K562 (cell line): Measurements from ENCODE around the gene ATXN3. TPM values are rescaled to one million over a fixed set of nuclear protein-coding genes. Genes with fewer than 3 reads are reported as not detected.

Experiments used
- ATAC-seq: fragments of 200-7000 bp; cut with Tn5 transposase; 3 replicates; pipeline ENCODE4 v1.9.1; 2020; ENCODE audit warnings: moderate library complexity
- BruUV-seq: library from RNA; stranded (reverse); fragments of 400-500 nt; replicated peaks from 2 replicates; lab custom pipeline; 2021; lab: Mats Ljungman, UMichigan
- CTCF ChIA-PET: fragments of 300-600 bp; formaldehyde crosslinking; extraction: SDS; loops from one replicate; lab custom pipeline; 2021; ENCODE audit warnings: low intra/inter-chr PET ratio; lab: Yijun Ruan, JAX
- POLR2A ChIA-PET: fragments of 300-600, 350-650 bp; sonication (Branson Sonifier 250); formaldehyde crosslinking; extraction: SDS; loops from one replicate; lab custom pipeline; 2021; ENCODE audit warnings: antibody characterized with exemption, inconsistent platforms; lab: Yijun Ruan, JAX
- DNase-seq, 4 experiments: peaks; one replicate each; pipeline versions ENCODE4 v3.0.0 to v3.0.0-alpha.2; 2011 to 2018; ENCODE audit warnings: low spot score in 3 of 4, mixed read lengths in 3 of 4; ENCODE audit errors: extremely low read depth in 1 of 4
- FAIRE-seq: peaks from 2 replicates; lab custom pipeline; 2011; peaks lifted over from hg19 to GRCh38; lab: Jason Lieb, UNC
- H2AFZ ChIP-seq: 2 replicates; pipeline ENCODE4 v1.6.0; 2011; ENCODE audit warnings: low read depth, low read length, control low read depth, inconsistent platforms
- H3K27ac ChIP-seq: fragments of 200-600 bp; 3 replicates; pipeline ENCODE4 v1.8.0; 2011; ENCODE audit warnings: low read depth, mild to moderate bottlenecking, control low read depth, inconsistent platforms, low read length, moderate library complexity, mixed read lengths; ENCODE audit errors: extremely low read depth
- H3K27me3 ChIP-seq, 2 experiments: fragments of 300-600 bp in 1 of 2; 2 replicates in 1 of 2; 3 replicates in 1 of 2; pipeline versions ENCODE4 v1.6.0 to v1.8.0; 2011; ENCODE audit warnings: inconsistent platforms in 2 of 2, low read length in 2 of 2, mild to moderate bottlenecking in 1 of 2, mixed read lengths in 1 of 2, moderate library complexity in 1 of 2; ENCODE audit not compliant: control insufficient read depth in 2 of 2, insufficient read depth in 2 of 2
- H3K36me3 ChIP-seq: fragments of 300-600 bp; 3 replicates; pipeline ENCODE4 v1.8.0; 2011; ENCODE audit warnings: mild to moderate bottlenecking, low read length, inconsistent platforms; ENCODE audit not compliant: control insufficient read depth, insufficient read depth
- H3K4me1 ChIP-seq, 2 experiments: fragments of 200-600 bp in 1 of 2; replicated peaks in 1 of 2; 2 replicates in 1 of 2; 3 replicates in 1 of 2; pipeline versions ENCODE4 v1.5.1 to v1.8.0; 2011; ENCODE audit warnings: inconsistent platforms in 2 of 2, low read length in 2 of 2, mild to moderate bottlenecking in 1 of 2, mixed read lengths in 1 of 2, moderate library complexity in 1 of 2; ENCODE audit not compliant: control insufficient read depth in 2 of 2, insufficient read depth in 2 of 2
- H3K4me2 ChIP-seq: 2 replicates; pipeline ENCODE4 v1.6.1; 2011; ENCODE audit warnings: low read length, control low read depth, inconsistent platforms, mixed read lengths; ENCODE audit not compliant: insufficient read depth
- H3K4me3 ChIP-seq: fragments of 200-600 bp; sonication (generic), shearing (Covaris generic); 2 replicates; pipeline ENCODE4 v1.5.1; 2016; ENCODE audit warnings: control low read depth, inconsistent platforms
- H3K79me2 ChIP-seq: fragments of 200-600 bp; 3 replicates; pipeline ENCODE4 v1.8.0; 2011; ENCODE audit warnings: low read length, inconsistent platforms; ENCODE audit not compliant: control insufficient read depth, insufficient read depth
- H3K9ac ChIP-seq, 2 experiments: 2 replicates each; pipeline versions ENCODE4 v1.6.0 to v1.6.1; 2011; ENCODE audit warnings: low read depth in 2 of 2, low read length in 2 of 2, control low read depth in 1 of 2, inconsistent platforms in 1 of 2, mild to moderate bottlenecking in 1 of 2, mixed read lengths in 1 of 2; ENCODE audit not compliant: insufficient read depth in 1 of 2
- H3K9me1 ChIP-seq: one replicate; pipeline ENCODE4 v1.6.0; 2011; ENCODE audit warnings: inconsistent platforms, mild to moderate bottlenecking, low read length, moderate library complexity; ENCODE audit not compliant: control insufficient read depth, insufficient read depth
- H3K9me3 ChIP-seq: replicated peaks from 2 replicates; pipeline ENCODE4 v1.5.1; 2011; ENCODE audit warnings: low read depth, low read length, inconsistent platforms; ENCODE audit not compliant: control insufficient read depth, insufficient read depth
- H4K20me1 ChIP-seq: replicated peaks from 2 replicates; pipeline ENCODE4 v1.6.1; 2011; ENCODE audit warnings: low read length, inconsistent platforms, mixed read lengths; ENCODE audit not compliant: control insufficient read depth, insufficient read depth
- CBFA2T2 ChIP-seq: fragments of 450-650 bp; conservative IDR thresholded peaks from 2 replicates; pipeline ENCODE4 v1.6.1; 2017; ENCODE audit warnings: mild to moderate bottlenecking
- EGR1 ChIP-seq: fragments of 450-650 bp; conservative IDR thresholded peaks from 2 replicates; pipeline ENCODE4 v1.6.1; 2017; ENCODE audit warnings: mild to moderate bottlenecking
- ESRRB ChIP-seq: fragments of 250-450 bp; sonication (Bioruptor Pico); IDR thresholded peaks from 2 replicates; pipeline ENCODE4 v1.5.0; 2020; ENCODE audit warnings: mild to moderate bottlenecking, moderate library complexity, borderline replicate concordance
- FOXK1 ChIP-seq: sonication (generic); formaldehyde crosslinking; IDR thresholded peaks from 2 replicates; pipeline ENCODE4 v1.8.0; 2022; ENCODE audit warnings: missing genetic modification reagents, mild to moderate bottlenecking, borderline replicate concordance
- GTF2F1 ChIP-seq: IDR thresholded peaks from 2 replicates; pipeline ENCODE4 v1.6.1; 2011; ENCODE audit warnings: low read depth, low read length, improper control_type of control experiment
- MAFK ChIP-seq: IDR thresholded peaks from 2 replicates; pipeline ENCODE4 v1.6.1; 2011; ENCODE audit warnings: low read length, improper control_type of control experiment
- MYBL2 ChIP-seq, 2 experiments: fragments of 450-650 bp in 1 of 2; sonication (generic) in 1 of 2; formaldehyde crosslinking in 1 of 2; IDR thresholded peaks; 2 replicates each; pipeline versions ENCODE4 v1.6.1 to v1.8.1; 2017 to 2022; ENCODE audit warnings: borderline replicate concordance in 1 of 2, inconsistent platforms in 1 of 2, low read depth in 1 of 2, mild to moderate bottlenecking in 1 of 2, missing genetic modification reagents in 1 of 2, moderate library complexity in 1 of 2
- NCOA2 ChIP-seq, 2 experiments: fragments of 450-650 bp; IDR thresholded peaks; 2 replicates each; pipeline ENCODE4 v1.6.1; 2018; ENCODE audit warnings: mild to moderate bottlenecking in 2 of 2, moderate library complexity in 1 of 2; ENCODE audit not compliant: partially characterized antibody in 2 of 2
- NR3C1 ChIP-seq: sonication (generic); formaldehyde crosslinking; IDR thresholded peaks from 2 replicates; pipeline ENCODE4 v1.8.1; 2022; ENCODE audit warnings: missing genetic modification reagents
- RBM39 ChIP-seq: fragments of 200-400 bp; formaldehyde crosslinking; optimal IDR thresholded peaks from 2 replicates; pipeline ENCODE3; 2018; ENCODE audit warnings: low read depth, low read length
- ZFPM2 ChIP-seq: fragments of 250-450 bp; sonication (Bioruptor Pico); IDR thresholded peaks from 2 replicates; pipeline ENCODE4 v1.5.1; 2022; ENCODE audit warnings: mild to moderate bottlenecking
- ZNF197 ChIP-seq: fragments of 200-800 bp; sonication (Bioruptor generic); IDR thresholded peaks from 2 replicates; pipeline ENCODE4 v1.6.1; 2016; ENCODE audit warnings: low read depth, missing genetic modification characterization, missing compliant biosample characterization
- in situ Hi-C: fragments of 300-500 bp; cut with MboI; formaldehyde crosslinking; loops from 4 replicates; pipeline ENCODE4 v1.15.0; 2018; ENCODE audit warnings: inconsistent platforms, mixed read lengths
- intact Hi-C: fragments of 100-400 bp; cut with micrococcal nuclease; formaldehyde crosslinking; loops from 2 replicates; pipeline ENCODE4 v1.14.2; 2022
- polyA plus RNA-seq, 8 experiments: library from polyadenylated mRNA; depleted of rRNA in 4 of 8; stranded (reverse) in 5 of 8; unstranded in 3 of 8; fragments of >200 nt; fragmentation: Nextera tagmentation in 2 of 8; fragmentation: Illumina TruSeq in 1 of 8; extraction: Ambion mirVana in 2 of 8; extraction: Trizol in 1 of 8; gene quantifications; 2 replicates each; pipeline versions ENCODE4 v1.2.1 to v1.2.3, GENCODE V29; 2011 to 2014; ENCODE audit warnings: inconsistent platforms in 1 of 8, missing spikeins in 1 of 8
- total RNA-seq, 7 experiments: library from RNA; depleted of rRNA in 6 of 7; stranded (reverse); fragments of >200 nt in 6 of 7; fragmentation: Illumina TruSeq in 2 of 7; extraction: Trizol in 2 of 7; gene quantifications; 2 replicates each; pipeline versions ENCODE4 v1.2.1 to v1.2.3, GENCODE V29; 2011 to 2021; ENCODE audit warnings: low replicate concordance in 1 of 7
- TF ChIP-seq, protein P1 (sequence below), 2 experiments: fragments of 450-650 bp; conservative IDR thresholded peaks; 2 replicates each; pipeline ENCODE4 v1.6.1; 2017; ENCODE audit warnings: mild to moderate bottlenecking in 2 of 2, moderate library complexity in 2 of 2
- TF ChIP-seq, protein P2 (sequence below): IDR thresholded peaks from 2 replicates; pipeline ENCODE4 v1.6.1; 2011; ENCODE audit warnings: borderline replicate concordance, low read depth, mild to moderate bottlenecking, moderate library complexity, low read length; ENCODE audit not compliant: insufficient read depth, poor library complexity, severe bottlenecking
- TF ChIP-seq, protein P3 (sequence below), 2 experiments: fragments of 450-650 bp; IDR thresholded peaks; 2 replicates each; pipeline ENCODE4 v1.6.1; 2018; ENCODE audit warnings: mild to moderate bottlenecking in 2 of 2, low read depth in 1 of 2; ENCODE audit not compliant: partially characterized antibody in 2 of 2

The ATXN3 gene
- total and polyA plus RNA-seq, 9 of the 15 experiments (the other 6 are each of a cell fraction or from before 2014, with no cell fraction given) = 11.3 to 25.0 (median 14.6) TPM

DNA sequence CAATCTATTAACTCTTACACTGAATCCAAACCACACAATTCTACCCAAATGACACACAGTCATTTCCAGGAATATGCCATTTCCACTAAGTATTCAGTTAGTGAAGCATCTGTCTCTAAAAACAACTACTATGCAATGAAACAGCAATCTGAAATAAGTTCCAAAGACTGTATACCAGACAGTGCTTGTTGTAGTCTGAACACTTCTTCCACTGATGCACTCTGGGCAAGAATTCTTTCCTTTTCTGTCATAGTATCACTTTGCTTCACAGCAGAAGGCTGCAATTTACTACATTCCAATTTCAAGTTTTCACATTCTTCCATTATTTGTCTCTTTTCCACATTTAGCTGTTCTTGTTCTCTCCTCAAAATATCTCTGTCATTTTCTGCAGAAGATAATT lies 92.3 kb downstream of the ATXN3 start:
- H3K79me2 ChIP-seq = no peaks in the 10 kb centered on the region
- intact Hi-C loops = no loop called here
- no peak for ATAC-seq
- no peak for DNase-seq
- no peak overlapping the region for H3K4me3 ChIP-seq
- no peaks in the 10 kb centered on the region for H3K9me3 ChIP-seq
- no peaks in the 10 kb centered on the region for H4K20me1 ChIP-seq
- CTCF ChIA-PET = no interaction called here
- H3K4me2 ChIP-seq = no peak overlapping the region
- H3K4me1 ChIP-seq = no peaks in the 10 kb centered on the region
- FAIRE-seq = no peak
- BruUV-seq = no TSS peak
- H3K27me3 ChIP-seq = no peaks in the 10 kb centered on the region
- peaks cover 30% of the 10 kb centered on the region; the same call in 2 of the 3 replicates for H3K36me3 ChIP-seq
- POLR2A ChIA-PET = no interaction called here
- no peak overlapping the region for H2AFZ ChIP-seq
- no peak overlapping the region for H3K27ac ChIP-seq
- H3K9me1 ChIP-seq = no peaks in the 10 kb centered on the region
- in situ Hi-C loops = no loop called here
- no peak overlapping the region for H3K9ac ChIP-seq
- TF ChIP-seq MYBL2 (IDR thresholded peaks at IDR 0.05; ENCODE audit: low read depth) (no peak), MYBL2 (CRISPR knock-in tag; IDR thresholded peaks at IDR 0.05; ENCODE audit: borderline replicate concordance) (no peak), CBFA2T2 (no peak), MAFK (no peak), RBM39 (no peak), NCOA2 (IDR thresholded peaks at IDR 0.05; ENCODE audit: partially characterized antibody in 2 of 2) (no peak), ESRRB (CRISPR knock-in tag) (no peak), EGR1 (no peak), ZNF197 (CRISPR knock-in tag) (no peak), NR3C1 (CRISPR knock-in tag) (no peak), FOXK1 (CRISPR knock-in tag) (no peak), ZFPM2 (CRISPR knock-in tag) (no peak), GTF2F1 (no peak)
- TF ChIP-seq, protein P1, sequence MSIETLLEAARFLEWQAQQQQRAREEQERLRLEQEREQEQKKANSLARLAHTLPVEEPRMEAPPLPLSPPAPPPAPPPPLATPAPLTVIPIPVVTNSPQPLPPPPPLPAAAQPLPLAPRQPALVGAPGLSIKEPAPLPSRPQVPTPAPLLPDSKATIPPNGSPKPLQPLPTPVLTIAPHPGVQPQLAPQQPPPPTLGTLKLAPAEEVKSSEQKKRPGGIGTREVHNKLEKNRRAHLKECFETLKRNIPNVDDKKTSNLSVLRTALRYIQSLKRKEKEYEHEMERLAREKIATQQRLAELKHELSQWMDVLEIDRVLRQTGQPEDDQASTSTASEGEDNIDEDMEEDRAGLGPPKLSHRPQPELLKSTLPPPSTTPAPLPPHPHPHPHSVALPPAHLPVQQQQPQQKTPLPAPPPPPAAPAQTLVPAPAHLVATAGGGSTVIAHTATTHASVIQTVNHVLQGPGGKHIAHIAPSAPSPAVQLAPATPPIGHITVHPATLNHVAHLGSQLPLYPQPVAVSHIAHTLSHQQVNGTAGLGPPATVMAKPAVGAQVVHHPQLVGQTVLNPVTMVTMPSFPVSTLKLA (conservative IDR thresholded peaks at IDR 0.05) = no peak
- TF ChIP-seq, protein P2, sequence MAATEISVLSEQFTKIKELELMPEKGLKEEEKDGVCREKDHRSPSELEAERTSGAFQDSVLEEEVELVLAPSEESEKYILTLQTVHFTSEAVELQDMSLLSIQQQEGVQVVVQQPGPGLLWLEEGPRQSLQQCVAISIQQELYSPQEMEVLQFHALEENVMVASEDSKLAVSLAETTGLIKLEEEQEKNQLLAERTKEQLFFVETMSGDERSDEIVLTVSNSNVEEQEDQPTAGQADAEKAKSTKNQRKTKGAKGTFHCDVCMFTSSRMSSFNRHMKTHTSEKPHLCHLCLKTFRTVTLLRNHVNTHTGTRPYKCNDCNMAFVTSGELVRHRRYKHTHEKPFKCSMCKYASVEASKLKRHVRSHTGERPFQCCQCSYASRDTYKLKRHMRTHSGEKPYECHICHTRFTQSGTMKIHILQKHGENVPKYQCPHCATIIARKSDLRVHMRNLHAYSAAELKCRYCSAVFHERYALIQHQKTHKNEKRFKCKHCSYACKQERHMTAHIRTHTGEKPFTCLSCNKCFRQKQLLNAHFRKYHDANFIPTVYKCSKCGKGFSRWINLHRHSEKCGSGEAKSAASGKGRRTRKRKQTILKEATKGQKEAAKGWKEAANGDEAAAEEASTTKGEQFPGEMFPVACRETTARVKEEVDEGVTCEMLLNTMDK = no peak
- TF ChIP-seq, protein P3, sequence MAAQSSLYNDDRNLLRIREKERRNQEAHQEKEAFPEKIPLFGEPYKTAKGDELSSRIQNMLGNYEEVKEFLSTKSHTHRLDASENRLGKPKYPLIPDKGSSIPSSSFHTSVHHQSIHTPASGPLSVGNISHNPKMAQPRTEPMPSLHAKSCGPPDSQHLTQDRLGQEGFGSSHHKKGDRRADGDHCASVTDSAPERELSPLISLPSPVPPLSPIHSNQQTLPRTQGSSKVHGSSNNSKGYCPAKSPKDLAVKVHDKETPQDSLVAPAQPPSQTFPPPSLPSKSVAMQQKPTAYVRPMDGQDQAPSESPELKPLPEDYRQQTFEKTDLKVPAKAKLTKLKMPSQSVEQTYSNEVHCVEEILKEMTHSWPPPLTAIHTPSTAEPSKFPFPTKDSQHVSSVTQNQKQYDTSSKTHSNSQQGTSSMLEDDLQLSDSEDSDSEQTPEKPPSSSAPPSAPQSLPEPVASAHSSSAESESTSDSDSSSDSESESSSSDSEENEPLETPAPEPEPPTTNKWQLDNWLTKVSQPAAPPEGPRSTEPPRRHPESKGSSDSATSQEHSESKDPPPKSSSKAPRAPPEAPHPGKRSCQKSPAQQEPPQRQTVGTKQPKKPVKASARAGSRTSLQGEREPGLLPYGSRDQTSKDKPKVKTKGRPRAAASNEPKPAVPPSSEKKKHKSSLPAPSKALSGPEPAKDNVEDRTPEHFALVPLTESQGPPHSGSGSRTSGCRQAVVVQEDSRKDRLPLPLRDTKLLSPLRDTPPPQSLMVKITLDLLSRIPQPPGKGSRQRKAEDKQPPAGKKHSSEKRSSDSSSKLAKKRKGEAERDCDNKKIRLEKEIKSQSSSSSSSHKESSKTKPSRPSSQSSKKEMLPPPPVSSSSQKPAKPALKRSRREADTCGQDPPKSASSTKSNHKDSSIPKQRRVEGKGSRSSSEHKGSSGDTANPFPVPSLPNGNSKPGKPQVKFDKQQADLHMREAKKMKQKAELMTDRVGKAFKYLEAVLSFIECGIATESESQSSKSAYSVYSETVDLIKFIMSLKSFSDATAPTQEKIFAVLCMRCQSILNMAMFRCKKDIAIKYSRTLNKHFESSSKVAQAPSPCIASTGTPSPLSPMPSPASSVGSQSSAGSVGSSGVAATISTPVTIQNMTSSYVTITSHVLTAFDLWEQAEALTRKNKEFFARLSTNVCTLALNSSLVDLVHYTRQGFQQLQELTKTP (IDR thresholded peaks at IDR 0.05; ENCODE audit: low read depth in 1 of 2, partially characterized antibody in 2 of 2) = no peak
